GM19324 (cell line): ENCODE measurements around the gene TMEM108.
A peak's percentile ranks its signal among the peaks of the same experiment; 100 is the strongest.

ENCODE experiments used
- ATAC-seq: cut with Tn5 transposase; IDR thresholded peaks from one replicate; pipeline ENCODE4 v1.9.1; 2021; ENCODE audit warnings: mild to moderate bottlenecking, moderate library complexity; ENCODE audit not compliant: unreplicated experiment, low FRiP score

TMEM108 gene

GRCh38 chr3:133400006-133400515, 361.9 kb downstream of the TMEM108 start, which contains the start of gene BFSP2:
BFSP2 (plus strand) TSS chr3:133400056; CDS start chr3:133400084, 28 bp downstream.
- ATAC-seq = no peak

- no peak for ATAC-seq
Measured at GRCh38 chr3:133401374-133402135, 363.4 kb downstream of the TMEM108 start.

- no peak for ATAC-seq
Measured at GRCh38 chr3:133404920-133405319, 366.7 kb downstream of the TMEM108 start.

GRCh38 chr3:133408366-133408765, 370.2 kb downstream of the TMEM108 start:
- ATAC-seq = no peak

GRCh38 chr3:133408961-133409360, 370.8 kb downstream of the TMEM108 start:
- ATAC-seq = no peak

GRCh38 chr3:133410191-133410892, 372.2 kb downstream of the TMEM108 start:
- ATAC-seq = no peak

GRCh38 chr3:133412183-133413132, 374.3 kb downstream of the TMEM108 start:
- no peak for ATAC-seq

- no peak for ATAC-seq
Measured at GRCh38 chr3:133413161-133414020, 375.2 kb downstream of the TMEM108 start.

GRCh38 chr3:133414021-133414392, 375.8 kb downstream of the TMEM108 start:
- no peak for ATAC-seq

GRCh38 chr3:133418361-133418760, 380.2 kb downstream of the TMEM108 start:
- no peak for ATAC-seq

GRCh38 chr3:133419151-133419909, 381.1 kb downstream of the TMEM108 start:
- no peak for ATAC-seq

GRCh38 chr3:133424937-133425869, 387.0 kb downstream of the TMEM108 start:
- ATAC-seq = peak; percentile 41

- no peak for ATAC-seq
Measured at GRCh38 chr3:133425898-133426297, 387.7 kb downstream of the TMEM108 start.

- no peak for ATAC-seq
Measured at GRCh38 chr3:133426721-133427120, 388.5 kb downstream of the TMEM108 start.

GRCh38 chr3:133428552-133428951, 390.4 kb downstream of the TMEM108 start:
- ATAC-seq = no peak

GRCh38 chr3:133429063-133429462, 390.9 kb downstream of the TMEM108 start:
- no peak for ATAC-seq

GRCh38 chr3:133439563-133439962, 401.4 kb downstream of the TMEM108 start:
- ATAC-seq = no peak

- ATAC-seq = no peak
Measured at GRCh38 chr3:133440652-133441051, 402.5 kb downstream of the TMEM108 start.
